GM12878 (cell line): ENCODE measurements around the gene ITGA5. TPM values are rescaled to one million over a fixed set of nuclear protein-coding genes. Genes with fewer than 3 reads are reported as not detected.

Source experiments
- ATAC-seq: fragments of 200-7000 bp; cut with Tn5 transposase; 3 replicates; pipeline ENCODE4 v1.9.1; 2020; ENCODE audit warnings: mild to moderate bottlenecking, moderate library complexity
- BruUV-seq: library from RNA; stranded (reverse); fragments of 400-500 nt; replicated peaks from 2 replicates; lab custom pipeline; 2021; lab: Mats Ljungman, UMichigan
- CTCF ChIA-PET: fragments of 300-600 bp; sonication (Branson Sonifier 250); formaldehyde crosslinking; extraction: SDS; loops from one replicate; lab custom pipeline; 2021; ENCODE audit warnings: inconsistent platforms; lab: Yijun Ruan, JAX
- POLR2A ChIA-PET: fragments of 350-600 bp; formaldehyde crosslinking; extraction: SDS; loops from one replicate; lab custom pipeline; 2021; ENCODE audit warnings: inconsistent platforms; lab: Charles Lee
- RAD21 ChIA-PET: fragments of 300-600 bp; sonication (Branson Sonifier 250); formaldehyde crosslinking; loops from one replicate; lab custom pipeline; 2023; ENCODE audit warnings: antibody characterized with exemption; ENCODE audit not compliant: unreplicated experiment; lab: Charles Lee
- SMC1A ChIA-PET: fragments of 300-600 bp; sonication (Branson Sonifier 250); formaldehyde crosslinking; loops from one replicate; lab custom pipeline; 2023; ENCODE audit not compliant: unreplicated experiment, uncharacterized antibody; lab: Charles Lee
- DNase-seq: peaks from one replicate; pipeline ENCODE4 v3.0.0-alpha.2; 2011; ENCODE audit warnings: low read depth, low spot score
- FAIRE-seq: peaks from 3 replicates; lab custom pipeline; 2011; peaks lifted over from hg19 to GRCh38; lab: Jason Lieb, UNC
- H2AFZ ChIP-seq: 2 replicates; pipeline ENCODE4 v1.6.0; 2011; ENCODE audit warnings: low read depth, low read length, control low read depth; ENCODE audit not compliant: control insufficient read depth
- H3K27ac ChIP-seq: 2 replicates; pipeline ENCODE4 v1.5.1; 2011; ENCODE audit warnings: control low read depth; ENCODE audit not compliant: control insufficient read depth, insufficient read depth
- H3K27me3 ChIP-seq, 2 experiments: replicated peaks in 1 of 2; 2 replicates each; pipeline versions ENCODE4 v1.6.0 to v1.6.1; 2011; ENCODE audit warnings: low read length in 1 of 2; ENCODE audit not compliant: control insufficient read depth in 2 of 2, insufficient read depth in 2 of 2
- H3K36me3 ChIP-seq, 2 experiments: 2 replicates each; pipeline ENCODE4 v1.5.1; 2011; ENCODE audit warnings: low read length in 1 of 2; ENCODE audit not compliant: control insufficient read depth in 2 of 2, insufficient read depth in 2 of 2
- H3K4me1 ChIP-seq: 2 replicates; pipeline ENCODE4 v1.6.1; 2011; ENCODE audit warnings: mild to moderate bottlenecking, low read length, moderate library complexity, mixed read lengths; ENCODE audit not compliant: control insufficient read depth, insufficient read depth
- H3K4me2 ChIP-seq: 2 replicates; pipeline ENCODE4 v1.6.0; 2011; ENCODE audit warnings: control low read depth; ENCODE audit not compliant: control insufficient read depth, insufficient read depth
- H3K4me3 ChIP-seq: fragments of 200-600 bp; sonication (generic); 2 replicates; pipeline ENCODE4 v1.5.1; 2016
- H3K79me2 ChIP-seq: 2 replicates; pipeline ENCODE4 v1.6.0; 2011; ENCODE audit warnings: low read length; ENCODE audit not compliant: control insufficient read depth, insufficient read depth
- H3K9ac ChIP-seq: 2 replicates; pipeline ENCODE4 v1.8.0; 2011; ENCODE audit warnings: low read length, control low read depth, mixed read lengths; ENCODE audit not compliant: control insufficient read depth, insufficient read depth
- H3K9me3 ChIP-seq: replicated peaks from 3 replicates; pipeline ENCODE4 v1.5.1; 2011; ENCODE audit warnings: mild to moderate bottlenecking, low read length; ENCODE audit not compliant: control insufficient read depth, insufficient read depth
- H4K20me1 ChIP-seq: 2 replicates; pipeline ENCODE4 v1.6.0; 2011; ENCODE audit not compliant: control insufficient read depth, insufficient read depth
- CBX3 ChIP-seq: fragments of 200-600 bp; sonication (generic); IDR thresholded peaks from 2 replicates; pipeline ENCODE4 v1.6.1; 2016; ENCODE audit warnings: low read depth, borderline replicate concordance
- CBX5 ChIP-seq: sonication (generic); IDR thresholded peaks from 2 replicates; pipeline ENCODE4 v1.6.1; 2016; ENCODE audit warnings: low read depth, moderate library complexity, mild to moderate bottlenecking, inconsistent platforms
- CREB1 ChIP-seq: IDR thresholded peaks from 2 replicates; pipeline ENCODE4 v1.6.1; 2012; ENCODE audit warnings: low read depth, mild to moderate bottlenecking, inconsistent platforms
- E4F1 ChIP-seq: fragments of 450-650 bp; IDR thresholded peaks from 2 replicates; pipeline ENCODE4 v1.6.1; 2018; ENCODE audit warnings: borderline replicate concordance, mild to moderate bottlenecking; ENCODE audit not compliant: partially characterized antibody
- EZH2 ChIP-seq: IDR thresholded peaks from 2 replicates; pipeline ENCODE4 v1.6.1; 2012; ENCODE audit warnings: low read depth, mild to moderate bottlenecking, control low read depth, inconsistent platforms, low read length, borderline replicate concordance; ENCODE audit not compliant: control insufficient read depth
- HCFC1 ChIP-seq: fragments of 150-350 bp; IDR thresholded peaks from 2 replicates; pipeline ENCODE4 v1.6.1; 2014; ENCODE audit warnings: low read length
- IRF3 ChIP-seq: fragments of 450-650 bp; IDR thresholded peaks from 2 replicates; pipeline ENCODE4 v1.6.1; 2014; ENCODE audit warnings: mild to moderate bottlenecking
- MLLT1 ChIP-seq: fragments of 450-650 bp; IDR thresholded peaks from 2 replicates; pipeline ENCODE4 v1.6.1; 2016; ENCODE audit warnings: mild to moderate bottlenecking
- MXI1 ChIP-seq: fragments of 150-350 bp; IDR thresholded peaks from 2 replicates; pipeline ENCODE4 v1.6.1; 2011; ENCODE audit warnings: low read depth, mild to moderate bottlenecking, inconsistent platforms, low read length, improper control_type of control experiment
- NR2F1 ChIP-seq: fragments of 450-650 bp; conservative IDR thresholded peaks from 2 replicates; pipeline ENCODE4 v1.6.1; 2017; ENCODE audit warnings: mild to moderate bottlenecking
- PML ChIP-seq: IDR thresholded peaks from 2 replicates; pipeline ENCODE4 v1.6.1; 2012; ENCODE audit warnings: low read length, inconsistent platforms
- POLR2A ChIP-seq: IDR thresholded peaks from 2 replicates; pipeline ENCODE4 v1.6.1; 2011; ENCODE audit warnings: low read depth, mild to moderate bottlenecking, low read length
- SIN3A ChIP-seq: IDR thresholded peaks from 2 replicates; pipeline ENCODE4 v1.6.1; 2012; ENCODE audit warnings: low read depth, low read length, improper control_type of control experiment
- SIX5 ChIP-seq: IDR thresholded peaks from 2 replicates; pipeline ENCODE4 v1.6.1; 2011; ENCODE audit warnings: mild to moderate bottlenecking, low read depth, low read length, moderate library complexity; ENCODE audit not compliant: severe bottlenecking
- SP1 ChIP-seq: IDR thresholded peaks from one replicate; pipeline ENCODE4 v1.6.1; 2011; ENCODE audit warnings: low read depth, low read length
- TAF1 ChIP-seq: IDR thresholded peaks from 2 replicates; pipeline ENCODE4 v1.6.1; 2011; ENCODE audit warnings: mild to moderate bottlenecking, low read depth, low read length, borderline replicate concordance
- TCF12 ChIP-seq: IDR thresholded peaks from 2 replicates; pipeline ENCODE4 v1.6.1; 2011; ENCODE audit warnings: low read depth, mild to moderate bottlenecking, low read length
- WGBS: methylation state at CpG from one replicate; pipeline ENCODE4 v1.1.6; 2016; ENCODE audit warnings: low lambda C conversion rate; ENCODE audit not compliant: insufficient replicate concordance, insufficient coverage; ENCODE audit errors: missing lambda C conversion rate; 5-methylcytosine and 5-hydroxymethylcytosine counted together
- in situ Hi-C: fragments of 300-500 bp; cut with MboI; formaldehyde crosslinking; loops from 9 replicates; pipeline ENCODE4 v1.14.3; 2018; ENCODE audit warnings: mixed read lengths
- intact Hi-C: fragments of 100-400 bp; cut with micrococcal nuclease; formaldehyde crosslinking; loops from one replicate; pipeline ENCODE4 v1.14.2; 2022; ENCODE audit not compliant: unreplicated experiment
- polyA plus RNA-seq, 11 experiments: library from polyadenylated mRNA; depleted of rRNA in 4 of 11; unstranded in 6 of 11; stranded (reverse) in 5 of 11; fragments of >200 nt; fragmentation: Nextera tagmentation in 4 of 11; fragmentation: Illumina TruSeq in 1 of 11; extraction: Ambion mirVana in 4 of 11; extraction: Trizol in 1 of 11; gene quantifications; 1 replicate in 1 of 11; 2 replicates in 10 of 11; pipeline versions ENCODE4 v1.2.1 to v1.2.3, GENCODE V29; 2011 to 2016; ENCODE audit warnings: inconsistent platforms in 2 of 11, missing spikeins in 2 of 11, low read depth in 1 of 11
- total RNA-seq, 4 experiments: library from RNA; depleted of rRNA in 3 of 4; stranded (reverse); fragments of >200 nt in 3 of 4; fragmentation: Illumina TruSeq in 1 of 4; extraction: Trizol in 1 of 4; gene quantifications; 2 replicates each; pipeline versions ENCODE4 v1.2.1 to v1.2.3, GENCODE V29; 2013 to 2021

ITGA5 gene
- total and polyA plus RNA-seq, 10 of the 15 experiments (the other 5 are each of a cell fraction or from before 2014, with no cell fraction given): 0.15 to 22.5 (median 0.61) TPM

GRCh38 chr12:54407183-54407905, 11.7 kb downstream of the ITGA5 start (continued):
- no peak for TF ChIP-seq EZH2

- Histone ChIP-seq H3K4me3 (no peak overlapping the region), H3K79me2 (no peaks in the 10 kb centered on the region), H2AFZ (no peak overlapping the region), H3K4me2 (no peak overlapping the region), H3K9me3 (no peaks in the 10 kb centered on the region), H3K27me3 (no peaks in the 10 kb centered on the region; a peak in 1 of 4 replicates), H3K27ac (no peak overlapping the region), H3K4me1 (no peaks in the 10 kb centered on the region), H3K36me3 (no peaks in the 10 kb centered on the region), H3K9ac (no peak overlapping the region), H4K20me1 (no peaks in the 10 kb centered on the region)
- CTCF ChIA-PET: interaction anchor here (0.5 to 12.3 kb wide), 4 partner anchors 9 to 1896 kb away, joined by 3 to 1071 read pairs (median 129); partner anchors contain the start of gene ITGA5
- DNase-seq (no peak), ATAC-seq (no peak), FAIRE-seq (no peak)
- RAD21 ChIA-PET: no interaction called here
- 53% methylated on average over 7 of the region's 7 CpGs for WGBS
- SMC1A ChIA-PET: interaction anchor here (1.0 to 12.3 kb wide), 2 partner anchors 9 to 32 kb away, joined by 3 to 469 read pairs; no protein-coding TSS in a partner anchor
- POLR2A ChIA-PET: interaction anchor here (0.6 kb wide), 1 partner anchor 100 kb away, joined by 3 read pairs; no protein-coding TSS in a partner anchor
- intact Hi-C loops (no loop called here), in situ Hi-C loops (no loop called here)
- BruUV-seq: no TSS peak
- TF ChIP-seq CREB1 (no peak), NR2F1 (no peak), HCFC1 (no peak), POLR2A (no peak), CBX3 (no peak), IRF3 (no peak), TCF12 (no peak), E4F1 (no peak), SP1 (no peak), TAF1 (no peak), MLLT1 (no peak), PML (no peak), CBX5 (no peak), SIN3A (no peak), SIX5 (no peak), MXI1 (no peak)
These were observed 13.5 kb downstream of the ITGA5 start for GRCh38 chr12:54405573-54405972.
